Daoy (cell line): ENCODE results near the gene RYR2. TPM values are rescaled to one million over a fixed set of nuclear protein-coding genes. Genes with fewer than 3 reads are reported as not detected.

ENCODE experiments used
- DNase-seq: peaks from one replicate; pipeline ENCODE4 v3.0.0-alpha.2; 2015; ENCODE audit warnings: low read depth
- total RNA-seq: library from RNA; depleted of rRNA; stranded (reverse); fragments of >200 nt; shearing (Covaris generic); gene quantifications from 2 replicates; pipeline ENCODE4 v1.2.3, GENCODE V29; 2014

Gene RYR2
- total RNA-seq, 1 experiment from 2014 or later = 1.1 TPM

DNA sequence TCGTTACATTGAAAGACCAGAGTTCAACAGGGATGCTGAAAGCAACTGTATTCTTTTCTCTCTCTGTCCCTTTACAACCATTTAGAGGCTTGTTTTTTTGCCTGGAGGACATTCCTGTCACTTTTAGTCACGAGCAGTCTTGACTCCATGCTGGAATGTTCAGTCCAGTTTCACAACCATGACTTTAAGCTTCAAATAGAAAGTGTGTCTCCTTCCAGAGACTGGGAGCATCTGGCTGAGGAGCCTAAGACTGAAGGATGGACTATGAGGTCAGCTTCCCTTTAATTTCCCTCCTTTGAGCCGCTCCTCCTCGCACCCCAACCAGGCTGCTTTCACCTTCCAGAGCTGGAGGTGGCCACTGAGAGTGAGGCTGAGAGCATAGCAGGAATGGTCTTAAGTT is 10.5 kb upstream of the RYR2 start:
- DNase-seq = no peak

DNA sequence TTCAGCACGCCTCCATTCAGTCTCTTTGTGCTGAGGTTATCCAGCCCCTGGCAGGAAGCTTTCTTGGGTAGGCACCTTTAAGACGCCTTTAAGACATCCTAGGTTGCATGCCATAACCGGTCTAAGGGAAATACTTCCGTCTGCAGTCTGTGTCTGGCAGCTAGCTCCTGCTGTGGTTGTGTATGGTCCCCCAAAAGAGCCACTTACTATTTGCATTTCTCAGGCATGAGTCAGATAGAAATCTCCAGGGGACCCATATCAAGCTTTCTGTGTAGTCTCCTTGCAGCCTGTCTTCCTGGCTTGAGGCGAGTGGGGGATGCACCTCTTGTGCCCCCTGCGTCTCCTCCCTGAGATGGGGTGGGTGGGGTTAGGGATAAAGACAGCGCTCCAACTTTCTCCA is 10.0 kb upstream of the RYR2 start:
- DNase-seq = peak; percentile 51

DNA sequence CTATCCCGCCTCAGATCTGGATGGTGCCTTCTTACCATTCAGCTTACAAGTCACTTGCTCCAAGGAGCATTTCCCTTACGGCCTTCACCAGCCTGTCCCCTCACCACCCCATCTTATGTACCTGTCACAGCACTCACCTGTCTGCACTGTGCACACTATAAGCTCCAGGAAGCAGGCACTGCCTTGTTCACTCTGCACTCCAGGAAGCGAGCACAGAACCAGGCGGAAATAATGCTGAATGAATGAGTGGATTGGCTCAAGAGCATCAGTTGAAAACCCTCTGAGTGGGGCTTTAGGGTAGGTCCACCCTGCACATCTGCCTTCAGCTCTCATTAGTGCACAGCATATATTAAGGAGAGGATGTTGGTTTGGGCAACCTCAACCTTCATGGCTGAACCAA is 8.9 kb upstream of the RYR2 start:
- no peak for DNase-seq

DNA sequence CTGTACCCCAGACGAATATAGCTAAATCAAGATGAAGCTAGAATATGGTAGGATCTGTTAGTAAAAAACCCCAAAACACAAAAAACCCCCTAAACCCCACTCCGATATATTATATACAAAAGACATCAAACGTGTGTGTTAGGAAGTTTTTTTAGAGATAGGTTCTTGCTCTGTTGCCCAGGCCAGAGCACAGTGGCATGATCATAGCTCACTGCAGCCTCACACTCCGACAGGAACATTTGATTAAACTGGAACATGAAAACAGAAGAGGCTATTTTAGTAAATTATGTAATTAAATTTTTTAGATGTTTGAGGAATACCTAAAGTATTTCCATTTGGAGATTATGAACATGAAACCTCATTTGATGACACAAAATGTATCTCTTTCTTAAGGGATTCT is 8.2 kb upstream of the RYR2 start:
- DNase-seq = no peak

DNA sequence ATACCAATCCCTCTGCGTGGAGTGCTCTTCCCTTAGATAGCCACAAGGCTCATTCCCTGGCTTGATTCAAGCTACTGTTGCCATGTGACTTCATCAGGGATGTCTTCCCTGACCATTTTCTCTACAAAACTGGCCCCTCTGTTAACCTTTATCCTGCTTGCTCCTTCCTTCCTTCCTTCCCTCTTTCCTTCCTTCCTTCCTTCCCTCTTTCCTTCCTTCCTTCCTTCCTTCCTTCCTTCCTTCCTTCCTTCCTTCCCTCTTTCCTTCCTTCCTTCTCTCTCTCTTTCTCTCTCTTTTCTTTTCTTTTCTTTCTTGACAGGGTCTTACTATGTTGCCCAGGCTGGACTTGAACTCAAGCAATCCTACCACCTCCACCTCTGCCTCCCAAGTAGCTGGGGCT is 6.2 kb upstream of the RYR2 start:
- no peak for DNase-seq

DNA sequence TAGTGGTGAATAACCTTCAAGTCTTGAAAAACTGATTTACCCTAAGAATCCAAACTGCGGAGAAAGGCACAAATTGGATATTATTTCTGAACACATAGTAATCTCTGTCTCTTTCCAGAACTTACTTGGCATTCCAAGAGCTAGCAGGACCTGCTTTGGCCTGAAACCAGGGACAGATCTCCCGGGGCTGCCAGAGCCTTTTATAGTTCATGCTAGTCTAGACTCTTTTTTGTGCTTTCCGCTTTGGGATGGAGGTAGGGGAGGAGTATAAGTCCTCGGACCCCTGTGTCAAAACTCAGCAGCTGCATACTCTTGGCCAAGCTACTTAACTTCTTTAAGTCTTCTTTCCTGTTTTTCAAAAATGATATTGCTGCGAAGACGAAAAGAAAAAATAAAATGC is 3.8 kb upstream of the RYR2 start:
- DNase-seq = no peak

DNA sequence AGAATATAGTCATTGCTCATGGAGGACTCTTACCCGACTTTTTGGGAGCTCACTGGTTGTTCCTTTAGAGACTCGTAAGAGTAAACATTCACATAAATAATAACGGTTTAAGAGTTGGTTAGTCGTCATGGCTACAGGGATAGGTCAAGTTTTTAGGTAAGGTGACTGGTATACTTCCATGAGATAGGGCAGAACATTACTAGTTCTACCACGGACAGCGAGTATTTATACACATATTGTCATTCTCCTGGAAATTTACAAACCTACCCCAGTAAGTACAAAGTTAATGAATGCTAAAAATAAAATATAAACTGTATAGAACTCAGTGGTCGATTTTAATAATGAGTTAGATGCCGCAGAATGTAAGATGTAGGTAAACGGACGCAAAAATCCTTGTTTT is 1.2 kb upstream of the RYR2 start:
- DNase-seq = no peak

DNA sequence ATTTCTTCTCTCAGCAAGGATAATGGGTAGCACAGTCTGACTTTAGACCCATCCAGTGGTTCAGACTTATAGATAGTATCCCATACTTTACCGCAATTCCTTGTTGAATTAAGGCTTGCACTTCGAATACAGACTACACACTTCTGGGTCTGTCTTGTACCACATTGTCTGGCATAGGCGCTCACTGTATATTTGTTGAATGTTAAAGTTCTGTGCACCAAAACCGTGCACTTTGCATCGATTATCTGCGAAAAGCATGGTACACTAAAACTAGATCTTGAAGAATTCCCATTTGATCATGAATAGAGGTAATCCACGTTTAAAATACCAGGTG is 556 bp upstream of the RYR2 start:
- no peak for DNase-seq

DNA sequence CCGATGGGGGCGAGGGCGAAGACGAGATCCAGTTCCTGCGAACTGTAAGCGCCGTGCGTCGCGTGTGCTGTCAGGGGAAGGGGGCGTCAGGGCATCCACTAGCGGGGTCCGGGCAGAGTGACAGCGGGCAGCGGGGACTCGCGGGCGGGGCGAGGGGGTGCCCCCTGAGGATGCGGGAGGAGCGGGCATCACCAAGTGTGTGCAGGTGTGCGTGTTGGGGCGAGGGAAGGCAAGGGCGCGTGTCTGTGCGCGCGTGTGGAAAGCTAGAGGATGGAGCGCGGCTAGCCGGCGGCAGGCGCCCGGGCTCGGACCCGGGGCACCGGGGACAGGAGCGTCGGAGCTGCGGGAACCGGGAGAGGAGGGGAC is 525 bp downstream of the RYR2 start:
- peak; percentile 17 for DNase-seq

DNA sequence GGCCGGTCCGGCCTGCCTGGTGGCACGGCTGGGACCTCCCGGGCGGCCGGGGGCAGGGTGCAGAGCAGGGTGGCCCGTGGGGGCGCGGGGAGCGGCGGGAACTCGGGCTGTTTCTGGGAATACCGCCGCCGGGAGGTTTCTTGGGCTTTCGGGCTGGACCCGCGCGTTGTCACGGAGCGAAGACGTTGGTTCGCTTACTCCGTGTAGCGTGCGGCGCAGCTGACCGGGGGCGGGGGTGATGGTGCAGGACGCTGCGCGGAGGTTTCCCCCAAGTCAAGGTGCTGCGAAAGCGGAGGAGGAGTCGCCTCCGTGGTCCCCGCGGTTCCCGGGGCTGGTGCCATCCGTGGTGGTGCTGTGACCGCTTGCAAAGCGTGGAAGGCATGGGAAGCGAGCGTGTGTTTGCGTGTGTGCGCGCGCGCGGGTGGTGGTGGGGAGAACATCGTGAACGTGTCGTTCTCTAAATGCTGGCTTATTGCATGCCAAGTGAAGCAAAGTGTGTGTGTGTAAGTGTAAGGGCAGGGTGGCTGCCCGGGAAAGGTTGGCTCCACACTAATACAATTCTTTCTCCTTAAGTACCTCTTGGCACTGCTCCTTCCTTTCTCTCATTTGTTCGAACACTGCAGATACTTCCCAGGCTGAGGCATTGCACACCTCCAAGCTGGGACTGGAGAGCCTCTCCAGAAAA is 1.1 kb downstream of the RYR2 start:
- peak; percentile 20 for DNase-seq

DNA sequence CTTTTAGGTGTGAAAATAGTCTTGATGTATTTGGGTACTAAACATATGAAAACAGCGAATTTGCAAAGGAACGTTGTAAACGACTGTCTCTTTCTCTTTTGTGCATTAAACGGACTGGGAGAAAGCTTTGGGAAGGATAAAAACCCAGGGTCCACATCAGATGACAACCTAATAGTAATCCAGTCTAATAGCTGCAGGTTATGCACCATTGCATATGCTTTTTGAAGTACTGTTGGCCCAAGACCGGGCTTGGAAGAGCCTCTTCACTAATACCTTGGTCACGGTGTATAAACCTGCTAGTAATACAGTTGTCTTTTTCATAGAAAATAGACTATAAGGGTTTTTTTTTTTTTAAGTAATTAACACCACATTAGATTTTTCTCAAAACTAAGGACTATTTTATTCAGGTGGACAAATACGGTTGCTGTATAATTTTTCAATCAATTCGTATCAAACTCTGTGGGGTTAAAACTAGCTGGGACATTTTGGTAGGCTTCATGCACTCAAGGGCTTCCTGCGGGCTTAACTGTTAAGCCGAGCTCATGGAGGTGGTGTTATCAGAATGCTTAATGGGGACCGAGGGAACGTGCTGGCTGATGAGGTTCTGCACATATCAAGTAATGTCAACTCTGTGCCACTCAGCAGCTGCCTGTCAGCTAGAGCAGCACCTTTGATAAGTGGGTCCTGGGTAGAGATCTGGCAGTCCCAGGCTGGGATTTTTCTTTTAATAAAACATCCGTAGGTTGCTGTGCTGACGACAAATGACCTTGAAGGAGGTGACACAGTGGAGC is 2.1 kb downstream of the RYR2 start:
- DNase-seq = no peak

DNA sequence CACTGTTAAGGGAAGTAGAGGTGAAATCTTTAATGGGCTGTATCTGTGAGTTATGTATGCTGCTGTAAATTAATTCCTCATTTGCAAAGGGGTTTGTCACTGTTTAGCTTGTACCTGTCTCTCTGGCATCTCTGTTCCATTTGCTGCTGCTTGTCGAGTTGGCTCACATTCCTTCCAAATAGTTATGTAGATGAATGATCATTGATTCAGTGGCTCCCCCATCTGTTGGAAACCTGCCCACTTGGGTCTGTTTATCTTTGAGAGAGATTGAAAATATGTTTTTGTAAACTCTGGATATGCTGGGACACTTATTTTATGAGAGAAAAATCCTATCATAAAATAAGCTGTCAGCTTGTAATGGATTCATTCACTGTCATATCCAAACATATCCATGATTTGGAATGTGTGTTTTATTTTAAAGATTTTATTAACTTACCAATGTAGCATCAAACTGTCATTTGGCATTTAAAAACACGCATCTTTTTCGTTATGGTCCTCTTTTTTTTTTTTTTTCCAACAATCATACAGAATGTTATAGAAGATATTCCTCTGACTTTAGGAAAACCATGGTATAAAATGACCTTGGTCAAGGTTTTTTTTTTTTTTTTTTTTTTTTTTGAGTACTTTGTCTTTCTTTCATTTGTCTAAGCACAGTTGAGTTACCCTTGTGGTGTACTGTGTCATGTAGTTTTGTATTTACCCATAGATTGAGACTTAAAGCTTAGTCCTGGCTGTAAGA is 3.5 kb downstream of the RYR2 start:
- DNase-seq = no peak

DNA sequence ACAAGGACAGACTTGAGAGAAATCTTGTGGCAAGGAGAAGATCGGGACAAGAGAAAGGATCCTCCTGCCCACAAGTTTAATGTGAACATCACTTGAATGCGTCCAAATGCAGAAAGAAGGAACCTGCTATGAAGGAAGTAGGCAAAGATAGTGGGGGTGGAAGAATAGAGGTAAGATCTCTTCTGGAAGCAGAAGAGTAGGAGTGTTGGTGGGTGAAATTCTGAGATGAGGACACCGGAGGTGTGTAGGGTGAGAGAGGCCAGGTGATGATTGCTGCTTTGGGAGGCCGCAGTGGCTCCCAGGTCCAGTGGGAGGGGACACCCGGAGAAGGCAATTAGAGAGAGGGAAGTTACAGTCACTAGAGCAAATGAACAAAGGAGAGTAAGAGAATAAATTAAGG is 6.8 kb downstream of the RYR2 start:
- no peak for DNase-seq

DNA sequence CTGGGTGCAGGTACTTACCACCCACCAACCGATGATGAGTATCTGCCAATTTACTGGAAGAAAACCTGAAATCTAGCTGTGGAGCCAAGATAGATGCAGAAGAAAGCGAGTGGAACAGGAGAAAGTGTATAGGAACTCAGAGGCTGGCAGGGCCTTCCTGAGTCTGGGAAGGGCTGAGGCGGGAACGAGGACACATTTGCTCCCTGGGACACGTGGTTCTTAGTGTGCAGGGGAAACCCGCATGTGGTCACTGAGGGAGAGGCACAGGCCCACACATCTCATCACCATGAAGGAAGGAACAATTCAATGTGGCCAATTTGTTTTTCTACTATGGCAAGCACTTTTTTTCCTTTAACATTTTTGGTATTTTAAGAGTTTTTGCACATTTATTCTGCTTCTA is 8.2 kb downstream of the RYR2 start:
- peak; percentile 34 for DNase-seq

DNA sequence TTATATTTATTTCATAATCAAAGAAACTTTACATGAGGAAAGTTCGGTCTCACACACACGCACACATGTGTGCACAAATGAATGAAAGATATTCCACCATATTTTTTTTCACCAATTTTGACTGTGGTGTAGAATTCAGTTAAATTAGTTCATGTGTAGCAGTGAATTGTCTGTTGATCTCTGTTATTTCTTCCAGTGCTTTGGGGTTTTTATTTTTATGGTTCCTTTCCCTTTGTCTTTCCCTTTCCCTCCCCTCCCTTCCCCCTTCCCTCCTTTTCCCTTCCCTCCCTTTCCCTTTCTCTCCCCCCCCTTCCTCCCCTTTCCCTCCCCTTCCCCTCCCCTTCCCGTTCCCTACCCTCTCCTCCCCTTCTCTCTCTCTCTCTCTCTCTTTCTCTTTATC is 8.9 kb downstream of the RYR2 start:
- DNase-seq = no peak

DNA sequence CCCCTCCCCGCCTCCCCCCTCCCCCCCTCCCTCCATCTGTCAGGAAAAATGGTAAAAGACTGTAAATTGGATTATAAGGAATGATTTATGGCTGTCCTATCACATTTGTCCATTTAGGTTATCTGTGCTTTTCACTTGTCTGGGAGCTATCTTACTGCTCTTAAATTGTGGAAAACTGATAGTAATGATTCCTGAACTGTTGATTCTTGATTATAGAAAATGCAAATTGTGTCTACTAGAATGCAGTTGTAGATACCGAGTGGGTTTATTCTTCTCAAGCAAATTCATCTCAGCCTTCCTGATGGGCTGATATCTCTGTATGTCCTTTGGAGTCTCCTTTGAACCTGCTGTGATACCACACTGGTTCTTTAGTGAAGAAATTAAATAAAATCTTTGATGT is 12.3 kb downstream of the RYR2 start:
- no peak for DNase-seq

DNA sequence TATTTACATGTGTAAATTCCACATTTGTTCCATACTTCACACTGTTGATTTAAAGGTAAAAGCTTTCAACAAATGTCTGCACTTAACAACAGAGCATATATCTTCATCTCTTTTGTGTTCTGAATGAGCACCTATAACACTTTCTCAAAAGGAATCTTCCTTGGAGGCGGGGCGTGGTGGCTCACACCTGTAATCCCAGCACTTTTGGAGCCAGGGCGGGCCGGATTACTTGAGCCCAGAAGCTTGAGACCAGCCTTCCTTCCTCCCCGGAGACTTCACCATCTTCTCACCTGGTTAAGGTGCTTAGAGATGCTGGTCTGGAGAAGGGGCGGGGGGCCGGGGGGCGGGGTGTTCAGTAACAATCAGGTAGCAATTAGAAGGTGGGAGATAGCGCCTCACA is 16.5 kb downstream of the RYR2 start:
- no peak for DNase-seq

DNA sequence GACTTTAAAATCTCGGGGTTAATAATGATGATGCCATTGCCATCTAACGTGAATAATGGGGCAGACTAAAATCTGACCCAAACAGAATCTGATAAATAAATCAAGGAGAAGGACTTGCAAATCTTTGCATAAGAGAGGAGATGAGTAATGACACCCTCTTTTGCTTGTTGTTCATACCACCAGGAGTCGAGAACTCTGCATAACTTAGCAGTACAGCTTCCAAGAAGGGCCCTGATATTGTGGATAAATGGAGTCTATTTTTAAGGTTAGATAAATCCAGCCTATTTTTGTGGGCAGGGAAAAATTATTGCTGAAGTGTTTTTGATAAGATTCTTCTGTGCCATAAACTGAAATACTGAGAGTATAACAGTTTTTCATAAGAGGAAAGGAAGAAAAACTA is 17.3 kb downstream of the RYR2 start:
- no peak for DNase-seq

DNA sequence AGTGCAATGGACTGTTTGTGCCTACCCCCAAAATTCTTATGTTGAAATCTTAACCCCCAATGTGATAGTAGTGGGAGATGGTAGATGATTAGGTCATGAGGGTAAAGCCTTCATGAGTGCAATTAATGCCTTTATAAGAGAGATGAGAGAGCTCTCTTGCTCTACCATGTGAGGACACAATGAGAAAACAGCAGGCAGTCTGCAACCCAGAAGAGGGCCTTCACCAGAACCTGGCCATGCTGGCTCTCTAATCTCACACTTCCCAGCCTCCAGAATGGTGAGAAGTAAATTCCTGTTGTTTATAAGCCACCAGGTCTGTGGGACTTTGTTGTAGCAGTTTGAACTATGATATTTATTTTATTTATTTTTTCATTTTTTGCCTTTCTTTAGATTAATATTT is 21.0 kb downstream of the RYR2 start:
- no peak for DNase-seq

DNA sequence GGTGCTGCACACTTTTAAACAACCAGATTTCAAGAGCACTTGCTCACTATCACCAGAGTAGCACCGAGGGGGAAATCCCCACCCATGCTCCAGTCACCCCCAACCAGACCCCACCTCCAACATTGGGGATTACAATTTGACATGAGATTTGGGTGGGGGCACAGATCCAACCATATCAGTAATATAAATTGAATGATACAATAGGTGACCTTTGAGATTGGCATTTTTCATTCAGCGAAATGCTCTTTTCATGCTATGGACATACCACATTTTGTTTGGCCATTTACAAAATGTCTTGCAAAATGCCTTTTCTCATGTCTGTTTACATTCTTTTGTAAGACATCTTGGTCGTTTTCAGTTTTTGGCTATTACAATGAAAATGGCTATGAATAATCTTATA is 23.9 kb downstream of the RYR2 start:
- no peak for DNase-seq

DNA sequence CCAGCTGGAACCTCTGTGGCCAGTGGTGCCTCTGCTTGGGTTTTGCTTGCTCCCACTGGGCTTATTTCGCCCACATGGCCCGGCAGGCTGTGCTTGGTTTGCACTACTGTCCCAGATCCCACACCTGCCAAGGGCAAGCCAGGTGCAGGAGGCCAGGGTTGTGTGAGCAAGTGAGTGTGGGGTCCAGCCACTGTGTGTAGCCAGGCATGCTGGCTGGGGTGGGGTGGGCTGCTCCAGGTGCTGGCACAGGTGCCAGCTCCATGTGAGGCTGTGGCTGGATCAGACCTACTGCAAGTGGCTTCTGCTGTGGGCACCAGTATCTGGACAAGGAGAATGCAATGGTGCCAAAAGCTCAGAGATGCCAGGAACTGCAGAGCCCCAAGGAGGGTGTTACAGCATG is 28.5 kb downstream of the RYR2 start:
- no peak for DNase-seq

DNA sequence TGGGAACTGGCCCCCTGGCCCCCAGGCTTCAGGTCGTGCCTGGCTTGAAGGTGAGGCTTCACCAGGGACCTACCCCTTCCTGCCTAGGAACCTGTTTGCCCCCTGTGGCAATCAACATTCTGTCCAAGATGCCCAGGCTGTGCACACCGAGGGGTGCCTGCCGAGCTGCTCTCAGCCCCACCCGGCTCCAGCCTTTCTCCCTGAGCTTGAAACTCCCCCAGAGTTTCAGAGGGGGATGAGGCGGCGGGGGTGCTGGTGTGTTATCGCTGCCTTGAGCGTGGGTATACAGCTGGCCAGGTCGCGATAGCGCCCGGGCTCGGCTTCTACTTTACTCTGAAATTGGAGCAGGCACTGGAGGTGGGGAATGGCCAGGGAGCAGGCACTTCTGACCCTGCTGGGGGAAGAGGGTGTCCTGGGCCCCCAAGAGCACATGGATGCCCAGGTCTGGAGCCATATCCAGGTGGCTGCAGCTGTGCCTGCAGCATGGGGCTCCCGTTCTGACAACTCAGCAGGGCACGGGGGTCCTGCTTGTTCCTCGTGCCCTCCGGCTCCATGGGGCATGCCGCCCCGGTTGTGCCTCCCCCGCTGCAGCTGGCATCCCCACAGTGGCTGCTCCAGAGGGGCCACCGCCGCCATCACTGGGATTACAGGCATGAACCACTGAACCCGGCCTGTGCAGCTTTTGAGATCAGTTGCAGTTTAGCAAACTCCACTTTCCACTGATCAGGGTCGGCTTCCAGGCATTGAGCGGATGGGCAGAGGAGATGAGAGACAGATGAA is 29.8 kb downstream of the RYR2 start:
- DNase-seq = no peak
